Kidney epithelial cell (primary cell): ENCODE measurements around the gene HTR4. TPM values are rescaled to one million over a fixed set of nuclear protein-coding genes. Genes with fewer than 3 reads are reported as not detected.
"Not testable (repeated sequence)": the region's sequence is repeated elsewhere in the genome, so short reads cannot be mapped to it uniquely, and the experiment has no call there.

ENCODE experiments used
- DNase-seq: peaks from one replicate; pipeline ENCODE4 v3.0.0-alpha.2; 2010; ENCODE audit warnings: low read depth
- H3K27me3 ChIP-seq: 2 replicates; pipeline ENCODE4 v1.6.0; 2011; ENCODE audit warnings: low read length; ENCODE audit not compliant: control insufficient read depth, insufficient read depth
- H3K36me3 ChIP-seq: 2 replicates; pipeline ENCODE4 v1.5.1; 2011; ENCODE audit warnings: low read length; ENCODE audit not compliant: control insufficient read depth, insufficient read depth
- H3K4me3 ChIP-seq: 2 replicates; pipeline ENCODE4 v1.5.1; 2011; ENCODE audit warnings: low read depth, mild to moderate bottlenecking, control low read depth, low read length
- CTCF ChIP-seq: IDR thresholded peaks from 2 replicates; pipeline ENCODE4 v1.5.1; 2011; ENCODE audit warnings: mild to moderate bottlenecking, moderate library complexity, low read length, control low read depth, inconsistent platforms; ENCODE audit not compliant: insufficient read depth, poor library complexity, severe bottlenecking
- total RNA-seq: library from RNA; depleted of rRNA; stranded (reverse); fragments of >200 nt; gene quantifications from 2 replicates; pipeline ENCODE4 v1.2.3, GENCODE V29; 2015

Gene HTR4
- total RNA-seq, 1 donor from 2014 or later: not detected

- no peak overlapping the region for H3K4me3 ChIP-seq
- TF ChIP-seq CTCF: no peak
- H3K27me3 ChIP-seq: no peaks in the 10 kb centered on the region
- H3K36me3 ChIP-seq: no peaks in the 10 kb centered on the region
- no peak for DNase-seq
Observed at GRCh38 chr5:148685520-148686134, 31.3 kb upstream of the HTR4 start.

DNA sequence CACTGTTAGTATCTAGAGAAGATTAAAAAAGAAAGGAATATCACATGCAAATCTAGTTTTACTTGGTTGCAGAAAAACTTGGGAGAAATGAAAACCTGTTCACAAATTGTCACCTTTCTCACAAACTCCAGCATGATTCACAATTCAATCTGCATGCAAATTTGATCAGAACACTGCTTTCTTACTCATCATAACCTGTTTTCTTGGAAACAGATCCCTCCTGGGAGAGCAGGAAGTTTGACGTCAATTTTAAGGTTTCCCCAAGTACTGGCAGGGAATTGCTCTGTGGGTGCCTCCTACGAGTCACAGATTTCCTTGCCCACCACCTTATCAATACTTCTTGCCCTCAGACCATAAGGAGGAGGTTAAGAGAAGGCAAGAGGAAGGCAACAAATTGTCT, 30.2 kb upstream of the HTR4 start:
- no peak overlapping the region for H3K4me3 ChIP-seq
- DNase-seq: no peak
- no peaks in the 10 kb centered on the region for H3K36me3 ChIP-seq
- no peaks in the 10 kb centered on the region for H3K27me3 ChIP-seq
- no peak for TF ChIP-seq CTCF

- no peaks in the 10 kb centered on the region for H3K36me3 ChIP-seq
- H3K27me3 ChIP-seq: no peaks in the 10 kb centered on the region
- TF ChIP-seq CTCF: no peak
- no peak overlapping the region for H3K4me3 ChIP-seq
- DNase-seq: no peak
Observed at GRCh38 chr5:148683651-148684050, 29.3 kb upstream of the HTR4 start.

- DNase-seq: no peak
- Histone ChIP-seq H3K27me3 (no peaks in the 10 kb centered on the region), H3K36me3 (no peaks in the 10 kb centered on the region), H3K4me3 (no peak overlapping the region)
- TF ChIP-seq CTCF: no peak
Observed at GRCh38 chr5:148682058-148683026, 28.0 kb upstream of the HTR4 start.

DNA sequence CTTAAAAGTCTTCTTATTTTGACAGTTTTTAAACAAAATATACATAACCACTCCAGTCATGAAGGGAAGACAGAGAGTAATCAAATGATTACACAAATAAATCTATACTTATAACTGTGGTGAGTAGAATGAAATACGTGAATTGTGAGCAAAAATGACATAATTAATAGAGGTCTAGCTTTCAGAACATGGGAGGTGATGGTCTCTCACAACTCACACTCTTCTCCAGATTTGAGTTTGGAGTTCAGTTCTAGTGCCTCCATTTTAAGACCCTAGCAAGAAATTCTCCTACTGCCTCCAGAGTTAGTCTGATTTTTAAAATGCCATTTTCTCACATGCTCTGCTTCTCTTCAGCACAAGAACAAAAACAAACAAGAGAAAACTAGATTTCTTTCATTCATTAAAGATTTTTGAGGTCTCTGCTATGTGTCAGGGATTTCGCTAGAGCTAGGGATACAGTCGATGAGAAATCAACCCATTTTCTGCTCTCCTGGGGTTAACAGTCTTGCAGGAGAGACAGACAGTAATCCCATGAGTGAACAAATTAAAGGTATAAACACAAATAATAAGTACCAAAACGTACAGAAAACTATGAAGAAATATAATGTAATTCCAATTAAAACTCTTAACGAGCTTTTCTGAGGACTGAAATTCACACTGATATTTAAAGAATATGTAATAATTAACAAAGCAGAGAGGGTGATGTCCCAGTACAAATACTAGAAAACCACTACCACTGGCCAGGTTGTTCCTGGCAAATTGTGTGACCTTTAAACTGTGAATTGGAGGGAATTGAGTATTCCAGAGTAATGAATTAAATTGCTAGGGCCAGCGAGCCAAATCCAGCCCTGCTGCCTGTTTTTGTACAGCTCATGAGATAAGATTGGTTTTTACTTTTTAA, 27.1 kb upstream of the HTR4 start:
- H3K27me3 ChIP-seq: no peaks in the 10 kb centered on the region
- DNase-seq: no peak
- no peak for TF ChIP-seq CTCF
- H3K36me3 ChIP-seq: no peaks in the 10 kb centered on the region
- H3K4me3 ChIP-seq: no peak overlapping the region

GRCh38 chr5:148673704-148674103, 19.4 kb upstream of the HTR4 start:
- H3K4me3 ChIP-seq, H3K27me3 ChIP-seq, DNase-seq, H3K36me3 ChIP-seq: not testable (repeated sequence)
